HG03064 (cell line): Measurements from ENCODE around the gene MSH5.
"Not testable (repeated sequence)": the region's sequence is repeated elsewhere in the genome, so short reads cannot be mapped to it uniquely, and the experiment has no call there.

Experiments used
- ATAC-seq: cut with Tn5 transposase; IDR thresholded peaks from one replicate; pipeline ENCODE4 v1.9.1; 2021; ENCODE audit warnings: low read depth; ENCODE audit not compliant: unreplicated experiment

MSH5 gene

DNA sequence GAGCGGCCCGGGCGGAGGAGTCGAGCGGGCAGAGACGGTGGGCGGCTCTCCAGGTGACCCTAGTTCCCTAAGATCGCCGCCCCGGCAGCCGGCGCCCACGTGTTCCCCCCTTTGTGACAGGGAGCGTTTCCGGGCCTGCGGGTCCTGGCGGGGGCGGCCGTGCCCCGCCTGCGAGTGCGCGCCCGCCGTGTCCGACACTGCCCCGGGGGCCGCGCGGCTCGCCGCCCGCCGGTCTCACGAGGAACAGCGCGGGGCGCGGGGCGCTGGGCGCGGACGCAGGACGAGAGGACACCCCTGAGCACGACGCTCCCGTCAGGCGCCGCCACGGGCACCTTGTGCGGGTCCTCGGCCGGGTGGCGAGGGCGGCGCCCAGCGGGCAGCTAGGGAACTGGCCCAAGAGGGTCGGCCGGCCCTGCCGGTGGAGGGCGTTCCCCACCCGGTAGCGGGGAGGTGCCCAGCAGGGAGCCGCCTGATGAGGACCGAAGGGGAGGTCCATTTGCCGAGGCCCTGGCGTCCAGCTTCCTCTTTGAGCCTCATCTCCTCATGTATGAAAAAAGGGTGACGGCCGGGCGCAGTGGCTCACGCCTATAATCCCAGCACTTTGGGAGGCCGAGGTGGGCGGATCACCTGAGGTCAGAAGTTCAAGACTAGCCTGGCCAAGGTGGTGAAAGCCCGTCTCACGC is 56.0 kb downstream of the MSH5 start, which contains the start of gene VARS1:
TSS of gene VARS1 (minus strand) at position 137 of the 683 bp plus-strand sequence. CDS start 535 bp downstream, outside the sequence.
- ATAC-seq = peak; percentile 67

DNA sequence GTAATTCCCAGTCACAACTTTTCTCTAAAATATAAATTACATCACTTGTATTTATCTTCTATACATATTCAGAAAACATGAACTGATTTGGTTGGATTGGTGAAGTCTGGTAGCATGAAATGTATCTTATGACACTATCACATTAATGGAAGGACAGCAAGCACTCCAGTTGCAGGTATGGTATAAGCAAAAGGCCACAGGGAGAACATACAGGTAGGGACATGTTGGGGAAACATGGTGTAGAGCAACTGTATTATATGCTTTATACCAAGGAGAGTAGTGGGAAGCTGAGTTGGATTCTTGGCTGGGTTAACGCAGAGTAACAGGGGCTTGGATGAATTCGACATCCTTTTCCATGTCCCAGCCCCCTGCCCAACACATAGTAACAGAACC is 57.2 kb downstream of the MSH5 start:
- ATAC-seq = no peak

DNA sequence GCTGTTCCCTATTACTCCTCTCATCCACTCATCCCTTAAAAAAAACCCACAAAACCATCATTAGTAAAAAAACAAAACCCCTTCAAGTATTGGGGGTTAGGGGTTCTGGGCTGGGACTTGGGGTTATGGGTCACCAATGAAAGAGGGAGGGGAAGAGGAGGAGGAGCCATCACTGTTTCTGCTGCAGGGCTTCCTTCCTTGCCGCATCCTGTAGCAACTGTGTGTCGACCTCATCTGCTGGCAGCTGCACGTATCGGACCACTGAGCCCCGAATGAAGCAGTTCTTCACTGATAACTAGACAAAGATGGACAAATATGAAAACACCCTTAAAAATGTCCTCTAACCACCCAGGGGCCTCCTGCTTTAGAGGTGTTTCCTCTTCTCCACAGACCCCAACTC is 57.8 kb downstream of the MSH5 start:
- ATAC-seq = no peak

DNA sequence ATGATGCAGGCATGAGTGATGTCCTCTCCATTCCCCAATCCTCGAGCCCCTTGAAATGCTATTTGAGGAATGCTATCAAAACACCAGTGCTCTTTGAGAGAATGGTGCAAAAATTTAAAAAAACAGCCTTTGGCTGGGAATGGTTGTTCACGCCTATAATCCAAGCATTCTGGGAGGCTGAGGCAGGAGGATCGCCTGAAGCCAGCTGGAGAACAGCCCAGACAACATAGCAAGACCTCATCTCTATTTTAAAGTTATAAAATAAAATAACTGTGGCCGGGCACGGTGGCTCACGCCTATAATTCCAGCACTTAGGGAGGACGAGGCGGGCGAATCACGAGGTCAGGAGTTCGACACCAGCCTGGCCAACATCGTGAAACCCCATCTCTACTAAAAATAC is 60.0 kb downstream of the MSH5 start:
- ATAC-seq = no peak

DNA sequence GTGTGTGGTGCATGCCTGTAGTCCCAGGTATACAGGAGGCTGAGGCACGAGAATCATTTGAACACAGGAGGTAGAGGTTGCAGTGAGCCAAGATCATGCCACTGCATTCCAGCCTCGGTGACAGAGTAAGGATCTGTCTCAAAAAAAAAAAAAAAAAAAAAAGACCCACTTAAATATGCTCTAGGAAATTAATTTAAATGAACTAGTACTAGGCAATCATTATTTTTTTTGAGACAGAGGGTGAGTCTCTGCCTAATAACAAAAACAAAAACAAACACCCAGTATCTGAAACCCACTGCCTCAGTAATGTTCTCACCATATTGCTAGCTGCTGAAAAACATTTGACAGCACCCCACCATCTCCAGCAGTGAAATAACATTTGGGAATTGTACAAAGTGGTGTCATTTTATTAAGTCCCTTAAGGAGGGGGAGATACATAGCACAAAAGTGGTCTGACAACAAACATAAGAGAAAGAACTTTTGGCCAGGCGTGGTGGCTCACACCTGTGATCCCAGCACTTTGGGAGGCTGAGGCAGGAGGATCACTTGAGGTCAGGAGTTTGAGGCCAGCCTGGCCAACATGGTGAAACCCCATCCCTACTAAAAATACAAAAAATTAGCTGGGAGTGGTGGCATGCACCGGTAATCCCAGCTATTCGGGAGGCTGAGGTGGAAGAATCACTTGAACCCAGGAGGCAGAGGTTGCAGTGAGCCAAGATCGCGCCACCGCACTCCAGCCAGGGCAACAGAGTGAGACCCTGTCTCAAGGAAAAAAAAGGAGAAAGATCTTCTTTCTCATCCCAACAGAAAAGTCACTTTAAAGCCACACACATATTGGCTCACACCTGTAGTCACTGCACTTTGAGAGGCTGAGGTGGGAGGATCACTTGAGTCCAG is 61.5 kb downstream of the MSH5 start:
- ATAC-seq = not testable (repeated sequence)

GRCh38 chr6:31805939-31806469 is 66.2 kb downstream of the MSH5 start:
- ATAC-seq = peak; percentile 12

DNA sequence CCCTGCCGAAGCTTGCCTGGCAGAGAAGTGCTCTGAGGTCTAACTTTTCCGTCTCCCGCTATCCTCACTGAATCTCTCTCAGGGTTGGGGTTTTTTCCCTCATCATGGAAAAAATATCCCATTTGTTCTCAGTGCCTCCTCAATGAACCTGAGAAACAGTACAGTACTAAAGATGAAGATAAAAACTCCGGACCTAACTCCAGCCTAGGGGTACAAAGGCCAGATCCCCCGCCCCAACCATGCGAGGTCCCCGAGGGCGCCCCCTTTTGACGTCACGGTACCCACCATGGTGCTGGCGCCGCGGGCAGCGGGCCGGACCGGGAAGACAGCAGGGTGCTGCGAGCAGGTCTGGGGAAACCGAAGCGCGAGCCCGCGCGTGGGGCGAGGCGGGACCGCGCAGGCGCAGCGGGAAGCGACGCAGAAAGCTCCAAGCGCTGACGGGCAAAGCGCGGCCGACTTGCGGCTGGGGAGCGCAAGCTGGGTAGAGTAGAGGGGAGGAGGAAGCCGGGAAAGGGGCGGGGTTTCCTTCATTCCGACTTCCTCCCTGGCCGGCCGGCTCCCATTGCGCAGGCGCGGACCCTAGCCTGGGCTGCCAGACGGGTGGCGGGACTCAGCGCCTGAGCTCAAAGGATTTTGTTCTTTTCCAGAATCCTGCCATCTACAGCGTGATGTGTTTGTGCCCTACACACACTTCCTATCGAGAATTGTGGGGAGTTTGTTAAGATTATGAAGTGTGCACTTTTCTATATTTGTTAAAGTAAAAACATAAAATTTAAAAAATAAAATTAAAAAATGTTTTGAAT is 66.9 kb downstream of the MSH5 start, which contains the start of gene LSM2:
TSS of gene LSM2 (minus strand) at position 497 of the 803 bp plus-strand sequence. CDS start at position 288, 209 bp downstream.
- ATAC-seq = peak; percentile 80

DNA sequence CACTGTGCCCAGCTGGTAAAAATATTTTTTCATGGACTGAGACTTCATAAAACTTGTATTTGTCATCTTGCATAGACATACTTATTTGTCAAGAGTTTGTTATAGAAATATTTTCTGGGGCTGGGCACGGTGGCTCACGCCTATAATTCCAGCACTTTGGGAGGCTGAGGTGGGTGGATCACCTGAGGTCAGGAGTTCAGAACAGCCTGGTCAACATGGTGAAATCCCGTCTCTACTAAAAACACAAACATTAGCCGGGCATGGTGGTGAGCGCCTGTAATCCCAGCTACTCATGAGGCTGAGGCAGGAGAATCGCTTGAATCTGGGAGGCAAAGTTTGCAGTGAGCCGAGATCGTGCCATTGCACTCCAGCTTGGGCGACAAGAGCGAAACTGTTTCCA is 68.8 kb downstream of the MSH5 start:
- ATAC-seq = not testable (repeated sequence)

- no peak for ATAC-seq
Measured at GRCh38 chr6:31811645-31812044, 71.8 kb downstream of the MSH5 start.
